Loucy (cell line): ENCODE data around the gene NALCN.

Experiments used
- H2AFZ ChIP-seq: fragments of 200-600 bp; sonication (generic); 2 replicates; pipeline ENCODE4 v1.6.0; 2016; ENCODE audit warnings: antibody characterized with exemption, mild to moderate bottlenecking, low read length, moderate library complexity
- H3F3A ChIP-seq: fragments of 200-600 bp; 2 replicates; pipeline ENCODE4 v1.6.0; 2016; ENCODE audit warnings: antibody characterized with exemption, low read depth, mild to moderate bottlenecking
- H3K27me3 ChIP-seq: fragments of 200-600 bp; sonication (generic); 2 replicates; pipeline ENCODE4 v1.6.1; 2014; ENCODE audit warnings: low read length, mild to moderate bottlenecking; ENCODE audit not compliant: insufficient read depth, poor library complexity, severe bottlenecking
- H3K36me3 ChIP-seq: fragments of 200-600 bp; sonication (generic); 2 replicates; pipeline ENCODE4 v1.6.1; 2016; ENCODE audit warnings: low read length; ENCODE audit not compliant: insufficient read depth
- H3K4me1 ChIP-seq: fragments of 200-600 bp; sonication (generic); 2 replicates; pipeline ENCODE4 v1.5.1; 2014; ENCODE audit warnings: low read length, mild to moderate bottlenecking; ENCODE audit not compliant: insufficient read depth, poor library complexity, severe bottlenecking
- H3K4me2 ChIP-seq: fragments of 200-600 bp; sonication (generic); 2 replicates; pipeline ENCODE4 v1.6.0; 2014; ENCODE audit warnings: antibody characterized with exemption, low read length, low read depth, mild to moderate bottlenecking; ENCODE audit not compliant: poor library complexity, severe bottlenecking
- H3K4me3 ChIP-seq: fragments of 200-600 bp; sonication (generic); 2 replicates; pipeline ENCODE4 v1.5.1; 2014; ENCODE audit warnings: low read length, mild to moderate bottlenecking, mixed read lengths; ENCODE audit not compliant: poor library complexity, severe bottlenecking
- H3K79me2 ChIP-seq: fragments of 200-600 bp; sonication (generic); 2 replicates; pipeline ENCODE4 v1.6.1; 2014; ENCODE audit warnings: low read length; ENCODE audit not compliant: insufficient read depth
- H3K9ac ChIP-seq: fragments of 200-600 bp; sonication (generic); 2 replicates; pipeline ENCODE4 v1.6.0; 2014; ENCODE audit warnings: mild to moderate bottlenecking, low read depth, low read length, moderate library complexity; ENCODE audit not compliant: poor library complexity, severe bottlenecking
- H3K9me2 ChIP-seq: fragments of 200-600 bp; sonication (generic); replicated peaks from 2 replicates; pipeline ENCODE4 v1.6.1; 2016; ENCODE audit warnings: low read depth, low read length, mixed read lengths
- H3K9me3 ChIP-seq: fragments of 200-600 bp; sonication (generic); 2 replicates; pipeline ENCODE4 v1.6.1; 2014; ENCODE audit warnings: mild to moderate bottlenecking, antibody characterized with exemption, low read length, low read depth; ENCODE audit not compliant: insufficient read depth
- H4K20me1 ChIP-seq: fragments of 200-600 bp; sonication (generic); 2 replicates; pipeline ENCODE4 v1.6.0; 2014; ENCODE audit warnings: antibody characterized with exemption, low read length, mild to moderate bottlenecking; ENCODE audit not compliant: insufficient read depth, poor library complexity, severe bottlenecking
- EZH2phosphoT487 ChIP-seq: fragments of 200-600 bp; IDR thresholded peaks from 2 replicates; pipeline ENCODE4 v1.6.1; 2018; ENCODE audit warnings: antibody characterized with exemption, mild to moderate bottlenecking, moderate library complexity, borderline replicate concordance
- TF ChIP-seq, protein P1 (sequence below): fragments of 200-600 bp; sonication (generic); conservative IDR thresholded peaks from 2 replicates; pipeline ENCODE4 v1.5.1; 2014; ENCODE audit warnings: mild to moderate bottlenecking, antibody characterized with exemption, low read length

NALCN gene

DNA sequence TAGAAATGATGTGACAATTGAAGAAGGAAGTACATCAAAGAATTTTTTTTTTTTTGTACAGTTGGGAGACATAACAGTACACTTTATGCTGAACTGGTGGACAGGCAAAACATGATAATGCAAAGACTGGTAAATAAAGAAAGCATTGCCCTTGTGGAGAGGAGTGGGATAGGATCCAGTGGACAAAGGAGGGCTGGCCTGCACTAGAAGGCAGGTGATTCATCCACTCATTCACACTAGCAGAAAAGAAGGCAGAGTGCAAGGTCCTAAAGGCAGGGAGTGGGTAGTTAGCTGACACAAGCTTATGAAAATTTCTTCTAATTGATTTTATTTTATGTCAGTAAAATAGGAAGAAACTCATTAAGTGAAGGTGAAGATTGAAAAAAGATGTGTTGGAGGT is 17.6 kb upstream of the NALCN start:
- H4K20me1 ChIP-seq = no peaks in the 10 kb centered on the region
- no peak overlapping the region for H3K9ac ChIP-seq
- TF ChIP-seq, protein P1, sequence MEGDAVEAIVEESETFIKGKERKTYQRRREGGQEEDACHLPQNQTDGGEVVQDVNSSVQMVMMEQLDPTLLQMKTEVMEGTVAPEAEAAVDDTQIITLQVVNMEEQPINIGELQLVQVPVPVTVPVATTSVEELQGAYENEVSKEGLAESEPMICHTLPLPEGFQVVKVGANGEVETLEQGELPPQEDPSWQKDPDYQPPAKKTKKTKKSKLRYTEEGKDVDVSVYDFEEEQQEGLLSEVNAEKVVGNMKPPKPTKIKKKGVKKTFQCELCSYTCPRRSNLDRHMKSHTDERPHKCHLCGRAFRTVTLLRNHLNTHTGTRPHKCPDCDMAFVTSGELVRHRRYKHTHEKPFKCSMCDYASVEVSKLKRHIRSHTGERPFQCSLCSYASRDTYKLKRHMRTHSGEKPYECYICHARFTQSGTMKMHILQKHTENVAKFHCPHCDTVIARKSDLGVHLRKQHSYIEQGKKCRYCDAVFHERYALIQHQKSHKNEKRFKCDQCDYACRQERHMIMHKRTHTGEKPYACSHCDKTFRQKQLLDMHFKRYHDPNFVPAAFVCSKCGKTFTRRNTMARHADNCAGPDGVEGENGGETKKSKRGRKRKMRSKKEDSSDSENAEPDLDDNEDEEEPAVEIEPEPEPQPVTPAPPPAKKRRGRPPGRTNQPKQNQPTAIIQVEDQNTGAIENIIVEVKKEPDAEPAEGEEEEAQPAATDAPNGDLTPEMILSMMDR = no peak
- TF ChIP-seq EZH2phosphoT487 = no peak
- H3K9me2 ChIP-seq = no peaks in the 10 kb centered on the region
- no peak overlapping the region for H3K4me2 ChIP-seq
- no peak overlapping the region for H3K4me3 ChIP-seq
- H3K4me1 ChIP-seq = no peaks in the 10 kb centered on the region
- H3K79me2 ChIP-seq = no peaks in the 10 kb centered on the region
- H2AFZ ChIP-seq = no peak overlapping the region
- no peaks in the 10 kb centered on the region; the same call in 1 of the 2 replicates for H3K9me3 ChIP-seq
- no peaks in the 10 kb centered on the region for H3K36me3 ChIP-seq
- no peaks in the 10 kb centered on the region for H3K27me3 ChIP-seq
- H3F3A ChIP-seq = no peaks in the 10 kb centered on the region

DNA sequence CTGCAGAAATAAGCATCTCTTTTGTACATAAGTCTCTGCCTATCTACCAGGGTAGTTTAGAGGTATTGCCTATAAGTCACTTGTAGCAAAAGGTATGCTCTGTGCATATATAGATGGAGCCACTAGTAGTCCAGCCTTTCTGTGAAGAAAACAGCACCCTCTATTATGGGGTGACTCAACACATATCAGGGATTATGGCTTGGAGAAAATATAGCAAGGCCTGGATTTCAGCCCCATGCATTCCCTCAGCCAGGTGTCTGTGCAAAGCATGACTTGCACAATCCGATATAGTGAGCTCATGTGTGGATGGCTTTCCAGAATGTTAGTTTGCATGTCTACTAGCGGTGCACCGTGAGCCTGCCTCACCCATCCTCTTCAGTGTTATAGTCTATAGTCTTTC is 13.4 kb upstream of the NALCN start:
- H3K9me3 ChIP-seq = no peaks in the 10 kb centered on the region; the same call in 1 of the 2 replicates

DNA sequence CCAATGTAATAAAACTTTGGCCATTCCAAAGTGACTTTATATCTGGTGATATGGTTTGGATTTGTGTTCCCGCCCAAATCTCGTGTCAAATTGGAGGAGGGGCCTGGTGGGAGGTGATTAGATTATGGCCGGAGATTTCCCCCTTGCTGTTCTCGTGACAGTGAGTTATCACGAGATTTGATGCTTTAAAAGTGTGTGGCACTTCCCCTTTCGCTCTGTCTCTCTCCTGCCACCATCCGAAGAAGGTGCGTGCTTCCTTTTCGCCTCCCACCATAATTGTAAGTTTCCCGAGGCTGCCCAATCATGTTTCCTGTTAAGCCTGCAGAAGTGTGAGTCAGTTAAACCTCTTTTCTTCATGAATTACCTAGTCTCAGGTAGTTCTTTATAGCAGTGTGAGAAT is 9.3 kb upstream of the NALCN start:
- no peaks in the 10 kb centered on the region for H3K27me3 ChIP-seq

More for the DNA sequence above, 13.4 kb upstream of the NALCN start:
- Histone ChIP-seq H2AFZ (no peak overlapping the region), H3K4me2 (no peak overlapping the region), H3K27me3 (no peaks in the 10 kb centered on the region), H3K9ac (no peak overlapping the region), H3K36me3 (no peaks in the 10 kb centered on the region), H3K4me1 (no peaks in the 10 kb centered on the region), H3K79me2 (no peaks in the 10 kb centered on the region), H3K4me3 (no peak overlapping the region), H3F3A (no peaks in the 10 kb centered on the region), H3K9me2 (no peaks in the 10 kb centered on the region), H4K20me1 (no peaks in the 10 kb centered on the region)
- TF ChIP-seq, protein P1 = no peak
- TF ChIP-seq EZH2phosphoT487 = no peak

More for the DNA sequence above, 9.3 kb upstream of the NALCN start:
- no peak for TF ChIP-seq EZH2phosphoT487
- TF ChIP-seq, protein P1 = no peak
- H3K4me2 ChIP-seq = no peak overlapping the region
- no peaks in the 10 kb centered on the region for H3K79me2 ChIP-seq
- H3K9me2 ChIP-seq = no peaks in the 10 kb centered on the region
- H3K4me1 ChIP-seq = no peaks in the 10 kb centered on the region
- no peak overlapping the region for H3K9ac ChIP-seq
- H4K20me1 ChIP-seq = no peaks in the 10 kb centered on the region
- no peak overlapping the region for H2AFZ ChIP-seq
- no peaks in the 10 kb centered on the region for H3K9me3 ChIP-seq
- H3F3A ChIP-seq = no peaks in the 10 kb centered on the region
- H3K36me3 ChIP-seq = no peaks in the 10 kb centered on the region
- no peak overlapping the region for H3K4me3 ChIP-seq
